Astrocyte (in vitro differentiated cells and primary cell): ENCODE measurements around the gene ITIH2. TPM values are rescaled to one million over a fixed set of nuclear protein-coding genes. Genes with fewer than 3 reads are reported as not detected.
"Not testable (repeated sequence)": the region's sequence is repeated elsewhere in the genome, so short reads cannot be mapped to it uniquely, and the experiment has no call there.

ENCODE experiments used
- DNase-seq: peaks from one replicate; pipeline ENCODE4 v3.0.0-alpha.2; 2010; ENCODE audit warnings: low read depth
- FAIRE-seq: peaks from 2 replicates; lab custom pipeline; 2011; peaks lifted over from hg19 to GRCh38; lab: Jason Lieb, UNC
- H2AFZ ChIP-seq: 2 replicates; pipeline ENCODE4 v1.6.0; 2012; ENCODE audit warnings: low read depth, low read length, inconsistent platforms
- H3K27ac ChIP-seq: 2 replicates; pipeline ENCODE4 v1.5.1; 2011; ENCODE audit warnings: low read depth, low read length, inconsistent platforms
- H3K27me3 ChIP-seq: 2 replicates; pipeline ENCODE4 v1.6.0; 2011; ENCODE audit warnings: low read length, inconsistent platforms; ENCODE audit not compliant: insufficient read depth
- H3K36me3 ChIP-seq: 2 replicates; pipeline ENCODE4 v1.5.1; 2011; ENCODE audit warnings: low read length, inconsistent platforms; ENCODE audit not compliant: insufficient read depth
- H3K4me1 ChIP-seq: 2 replicates; pipeline ENCODE4 v1.5.1; 2011; ENCODE audit warnings: low read length, inconsistent platforms; ENCODE audit not compliant: insufficient read depth
- H3K4me2 ChIP-seq: 2 replicates; pipeline ENCODE4 v1.6.0; 2012; ENCODE audit warnings: low read length, inconsistent platforms
- H3K4me3 ChIP-seq: 2 replicates; pipeline ENCODE4 v1.5.1; 2011; ENCODE audit warnings: low read depth, mild to moderate bottlenecking, low read length, inconsistent platforms; ENCODE audit not compliant: insufficient read depth
- H3K79me2 ChIP-seq: 2 replicates; pipeline ENCODE4 v1.6.0; 2012; ENCODE audit warnings: mild to moderate bottlenecking, low read length, inconsistent platforms; ENCODE audit not compliant: insufficient read depth
- H3K9ac ChIP-seq: 2 replicates; pipeline ENCODE4 v1.6.0; 2012; ENCODE audit warnings: mild to moderate bottlenecking, low read length, inconsistent platforms
- H3K9me3 ChIP-seq: 2 replicates; pipeline ENCODE4 v1.5.1; 2012; ENCODE audit warnings: low read depth, mild to moderate bottlenecking, low read length, inconsistent platforms; ENCODE audit not compliant: insufficient read depth
- H4K20me1 ChIP-seq: 2 replicates; pipeline ENCODE4 v1.6.0; 2012; ENCODE audit warnings: low read length, inconsistent platforms; ENCODE audit not compliant: insufficient read depth
- H3K27ac Mint-ChIP-seq: one replicate; pipeline ENCODE4 v1.8.0; 2021; ENCODE audit warnings: mild to moderate bottlenecking, mixed read lengths; ENCODE audit not compliant: unreplicated experiment
- H3K27me3 Mint-ChIP-seq: one replicate; pipeline ENCODE4 v1.8.0; 2021; ENCODE audit warnings: low read depth, mixed read lengths; ENCODE audit not compliant: unreplicated experiment
- H3K36me3 Mint-ChIP-seq: one replicate; pipeline ENCODE4 v1.8.0; 2021; ENCODE audit warnings: low read depth, mixed read lengths; ENCODE audit not compliant: unreplicated experiment
- H3K4me1 Mint-ChIP-seq: one replicate; pipeline ENCODE4 v1.8.0; 2021; ENCODE audit warnings: low read depth, mixed read lengths; ENCODE audit not compliant: unreplicated experiment
- H3K4me3 Mint-ChIP-seq: one replicate; pipeline ENCODE4 v1.8.0; 2021; ENCODE audit warnings: mild to moderate bottlenecking, moderate library complexity, mixed read lengths; ENCODE audit not compliant: unreplicated experiment
- H3K9me3 Mint-ChIP-seq: one replicate; pipeline ENCODE4 v1.8.0; 2021; ENCODE audit warnings: mild to moderate bottlenecking, mixed read lengths; ENCODE audit not compliant: unreplicated experiment
- CTCF ChIP-seq: IDR thresholded peaks from 2 replicates; pipeline ENCODE4 v1.5.1; 2011; ENCODE audit warnings: low read depth, mild to moderate bottlenecking, inconsistent platforms, low read length, moderate library complexity; ENCODE audit not compliant: insufficient read depth
- EZH2 ChIP-seq: IDR thresholded peaks from 2 replicates; pipeline ENCODE4 v1.6.1; 2012; ENCODE audit warnings: mild to moderate bottlenecking, low read length, inconsistent platforms; ENCODE audit not compliant: insufficient read depth
- total RNA-seq: library from RNA; stranded (reverse); gene quantifications from 2 replicates; pipeline ENCODE4 v1.2.1, GENCODE V29; 2021

ITIH2 gene
- total RNA-seq, 1 donor from 2014 or later: not detected

DNA sequence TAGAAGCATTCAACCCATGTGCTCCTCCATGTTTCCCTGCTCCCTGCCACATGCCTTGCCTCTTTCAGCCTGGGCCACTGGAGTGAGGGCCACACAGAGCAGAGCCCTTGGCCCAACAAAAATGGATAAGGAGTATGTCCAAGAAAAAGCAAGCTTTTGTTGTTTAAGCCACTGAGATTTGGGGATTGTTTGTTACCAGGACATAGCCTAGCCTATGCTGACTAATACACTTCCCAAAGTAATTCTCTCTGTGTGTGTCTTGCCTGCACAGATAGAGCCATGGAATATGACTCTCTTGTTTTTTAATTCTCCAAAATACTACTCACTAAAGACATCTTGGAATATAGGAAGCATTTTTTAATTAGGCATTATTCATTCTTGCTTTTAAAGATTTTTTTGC, 13.5 kb upstream of the ITIH2 start:
- no peak overlapping the region for H3K9ac ChIP-seq
- no peaks in the 10 kb centered on the region for H3K36me3 ChIP-seq
- H3K79me2 ChIP-seq: no peaks in the 10 kb centered on the region
- peaks cover 2% of the 10 kb centered on the region for H3K36me3 Mint-ChIP-seq
- TF ChIP-seq CTCF: no peak
- no peak for TF ChIP-seq EZH2
- H3K4me3 Mint-ChIP-seq: no peak overlapping the region
- no peak overlapping the region for H3K4me3 ChIP-seq
- H3K4me2 ChIP-seq: no peak overlapping the region
- no peaks in the 10 kb centered on the region for H3K9me3 ChIP-seq
- no peaks in the 10 kb centered on the region for H4K20me1 ChIP-seq
- no peak for DNase-seq
- no peak overlapping the region for H2AFZ ChIP-seq
- no peaks in the 10 kb centered on the region for H3K27me3 ChIP-seq
- no peaks in the 10 kb centered on the region for H3K4me1 Mint-ChIP-seq
- FAIRE-seq: no peak
- no peaks in the 10 kb centered on the region for H3K4me1 ChIP-seq
- peaks cover 19% of the 10 kb centered on the region for H3K9me3 Mint-ChIP-seq
- peaks cover 4% of the 10 kb centered on the region for H3K27me3 Mint-ChIP-seq
- H3K27ac Mint-ChIP-seq: no peak overlapping the region
- no peak overlapping the region for H3K27ac ChIP-seq

GRCh38 chr10:7690885-7691597, 12.1 kb upstream of the ITIH2 start:
- H3K27me3 Mint-ChIP-seq, H3K4me1 ChIP-seq, H3K4me2 ChIP-seq, H3K27ac Mint-ChIP-seq, H3K27me3 ChIP-seq, H3K27ac ChIP-seq, H3K9me3 ChIP-seq, H3K36me3 Mint-ChIP-seq, H4K20me1 ChIP-seq, FAIRE-seq, H3K4me3 ChIP-seq, H3K9ac ChIP-seq, DNase-seq, H3K4me1 Mint-ChIP-seq, H3K36me3 ChIP-seq, H3K4me3 Mint-ChIP-seq, H3K79me2 ChIP-seq, H2AFZ ChIP-seq: not testable (repeated sequence)
- H3K9me3 Mint-ChIP-seq: peaks cover 19% of the 10 kb centered on the region

GRCh38 chr10:7692368-7692767, 10.7 kb upstream of the ITIH2 start:
- not testable (repeated sequence) for H3K9ac ChIP-seq, H3K4me1 Mint-ChIP-seq, H3K4me3 Mint-ChIP-seq, H3K4me1 ChIP-seq, FAIRE-seq, H3K27ac Mint-ChIP-seq, H3K4me2 ChIP-seq, H3K27me3 ChIP-seq, H3K79me2 ChIP-seq, H2AFZ ChIP-seq, H3K27me3 Mint-ChIP-seq, H3K36me3 Mint-ChIP-seq, H3K9me3 ChIP-seq, H3K36me3 ChIP-seq, H4K20me1 ChIP-seq, H3K4me3 ChIP-seq, H3K27ac ChIP-seq, DNase-seq
- peaks cover 19% of the 10 kb centered on the region for H3K9me3 Mint-ChIP-seq

DNA sequence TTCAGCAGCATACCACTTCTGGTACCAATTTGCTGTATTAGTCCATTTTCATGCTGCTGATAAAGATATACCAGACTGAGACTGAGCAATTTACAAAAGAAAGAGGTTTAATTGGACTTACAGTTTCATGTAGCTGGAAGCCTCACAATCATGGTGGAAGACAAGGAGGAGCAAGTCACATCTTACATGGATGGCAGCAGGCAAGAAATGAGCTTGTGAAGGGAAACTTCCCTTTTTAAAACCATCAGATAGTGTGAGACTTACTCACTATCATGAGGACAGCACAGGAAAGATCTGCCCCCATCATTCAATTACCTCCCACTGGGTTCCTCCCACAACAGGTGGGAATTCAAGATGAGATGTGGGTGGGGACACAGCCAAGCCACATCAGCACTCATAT, 9.9 kb upstream of the ITIH2 start:
- peaks cover 19% of the 10 kb centered on the region for H3K9me3 Mint-ChIP-seq

More for the DNA sequence above, 9.9 kb upstream of the ITIH2 start:
- H3K27ac Mint-ChIP-seq, H3K27me3 Mint-ChIP-seq, H2AFZ ChIP-seq, H3K27ac ChIP-seq, H3K79me2 ChIP-seq, H3K9me3 ChIP-seq, FAIRE-seq, H3K4me3 ChIP-seq, H3K4me1 ChIP-seq, H3K4me3 Mint-ChIP-seq, H3K4me2 ChIP-seq, DNase-seq, H4K20me1 ChIP-seq, H3K9ac ChIP-seq, H3K36me3 Mint-ChIP-seq, H3K36me3 ChIP-seq, H3K27me3 ChIP-seq, H3K4me1 Mint-ChIP-seq: not testable (repeated sequence)
